ENCODE data around the gene DOCK8. TPM values are rescaled to one million over a fixed set of nuclear protein-coding genes. Genes with fewer than 3 reads are reported as not detected.

The DOCK8 gene
- total RNA-seq, 1 donor from 2014 or later: 8.9 TPM

- intact Hi-C loops (cut with DNase I): no loop called here
- no peaks in the 10 kb centered on the region for H3K36me3 ChIP-seq
- no peak for DNase-seq (ENCODE audit: low spot score in 2 of 2)
- no peaks in the 10 kb centered on the region for H3K4me1 ChIP-seq
- no peak overlapping the region for H3K27ac ChIP-seq
- no peak overlapping the region for H3K4me3 ChIP-seq
- no peaks in the 10 kb centered on the region for H3K27me3 ChIP-seq
- TF ChIP-seq CTCF (IDR thresholded peaks at IDR 0.05): no peak
- H3K9me3 ChIP-seq: no peaks in the 10 kb centered on the region
These were observed 22.6 kb downstream of the DOCK8 start for GRCh38 chr9:237141-237857.

- Histone ChIP-seq H3K9me3 (no peaks in the 10 kb centered on the region), H3K27ac (no peak overlapping the region), H3K4me3 (no peak overlapping the region), H3K4me1 (no peaks in the 10 kb centered on the region), H3K27me3 (no peaks in the 10 kb centered on the region), H3K36me3 (no peaks in the 10 kb centered on the region)
- intact Hi-C loops (cut with DNase I): no loop called here
- no peak for TF ChIP-seq CTCF (IDR thresholded peaks at IDR 0.05)
- no peak for DNase-seq (ENCODE audit: low spot score in 2 of 2)
These were observed 23.2 kb downstream of the DOCK8 start for GRCh38 chr9:237858-238345.

- Histone ChIP-seq H3K36me3 (no peaks in the 10 kb centered on the region), H3K27ac (no peak overlapping the region), H3K4me1 (no peaks in the 10 kb centered on the region), H3K9me3 (no peaks in the 10 kb centered on the region), H3K4me3 (no peak overlapping the region), H3K27me3 (no peaks in the 10 kb centered on the region)
- no peak for TF ChIP-seq CTCF (IDR thresholded peaks at IDR 0.05)
- intact Hi-C loops (cut with DNase I): no loop called here
- no peak for DNase-seq (ENCODE audit: low spot score in 2 of 2)
These were observed 27.9 kb downstream of the DOCK8 start for GRCh38 chr9:242461-243080.

- Histone ChIP-seq H3K27me3 (no peaks in the 10 kb centered on the region), H3K36me3 (no peaks in the 10 kb centered on the region), H3K27ac (no peak overlapping the region), H3K4me1 (no peaks in the 10 kb centered on the region), H3K4me3 (no peak overlapping the region), H3K9me3 (no peaks in the 10 kb centered on the region)
- no peak for TF ChIP-seq CTCF (IDR thresholded peaks at IDR 0.05)
- DNase-seq (ENCODE audit: low spot score in 2 of 2): no peak
- intact Hi-C loops (cut with DNase I): no loop called here
These were observed 33.8 kb downstream of the DOCK8 start for GRCh38 chr9:248278-248961.

- H3K4me3 ChIP-seq: no peak overlapping the region
- no peaks in the 10 kb centered on the region for H3K27me3 ChIP-seq
- no peaks in the 10 kb centered on the region for H3K4me1 ChIP-seq
- intact Hi-C loops (cut with DNase I): no loop called here
- H3K36me3 ChIP-seq: no peaks in the 10 kb centered on the region
- no peak for DNase-seq (ENCODE audit: low spot score in 2 of 2)
- H3K9me3 ChIP-seq: no peaks in the 10 kb centered on the region
- TF ChIP-seq CTCF (IDR thresholded peaks at IDR 0.05): no peak
- H3K27ac ChIP-seq: no peak overlapping the region
These were observed 34.4 kb downstream of the DOCK8 start for GRCh38 chr9:249025-249424.

All from ascending aorta (tissue), 2 donors.